ENCODE measurements around the gene TECPR1. TPM values are rescaled to one million over a fixed set of nuclear protein-coding genes. Genes with fewer than 3 reads are reported as not detected.

TECPR1 gene
- total RNA-seq, 2 experiments from 2014 or later: 45.6 to 60.7 TPM

DNA sequence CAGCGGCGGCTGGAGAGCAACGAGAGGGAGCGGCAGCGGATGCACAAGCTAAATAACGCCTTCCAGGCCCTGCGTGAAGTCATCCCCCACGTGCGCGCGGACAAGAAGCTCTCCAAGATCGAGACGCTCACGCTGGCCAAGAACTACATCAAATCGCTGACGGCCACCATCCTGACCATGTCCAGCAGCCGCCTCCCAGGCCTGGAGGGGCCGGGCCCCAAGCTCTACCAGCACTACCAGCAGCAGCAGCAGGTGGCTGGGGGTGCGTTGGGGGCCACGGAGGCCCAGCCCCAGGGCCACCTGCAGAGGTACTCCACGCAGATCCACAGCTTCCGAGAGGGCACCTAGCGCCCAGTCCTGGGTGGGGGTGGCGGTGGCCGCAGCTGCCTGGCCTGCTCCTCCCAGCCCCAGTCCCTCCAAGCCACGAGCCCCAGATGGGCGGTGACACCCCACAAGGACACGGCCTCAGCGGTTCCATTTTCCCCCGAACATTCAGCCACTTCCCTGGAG lies 39.4 kb downstream of the TECPR1 start:
- CTCF ChIA-PET: interaction anchor here (0.7 kb wide), 1 partner anchor 15 kb away, joined by 3 read pairs; no protein-coding TSS in a partner anchor

DNA sequence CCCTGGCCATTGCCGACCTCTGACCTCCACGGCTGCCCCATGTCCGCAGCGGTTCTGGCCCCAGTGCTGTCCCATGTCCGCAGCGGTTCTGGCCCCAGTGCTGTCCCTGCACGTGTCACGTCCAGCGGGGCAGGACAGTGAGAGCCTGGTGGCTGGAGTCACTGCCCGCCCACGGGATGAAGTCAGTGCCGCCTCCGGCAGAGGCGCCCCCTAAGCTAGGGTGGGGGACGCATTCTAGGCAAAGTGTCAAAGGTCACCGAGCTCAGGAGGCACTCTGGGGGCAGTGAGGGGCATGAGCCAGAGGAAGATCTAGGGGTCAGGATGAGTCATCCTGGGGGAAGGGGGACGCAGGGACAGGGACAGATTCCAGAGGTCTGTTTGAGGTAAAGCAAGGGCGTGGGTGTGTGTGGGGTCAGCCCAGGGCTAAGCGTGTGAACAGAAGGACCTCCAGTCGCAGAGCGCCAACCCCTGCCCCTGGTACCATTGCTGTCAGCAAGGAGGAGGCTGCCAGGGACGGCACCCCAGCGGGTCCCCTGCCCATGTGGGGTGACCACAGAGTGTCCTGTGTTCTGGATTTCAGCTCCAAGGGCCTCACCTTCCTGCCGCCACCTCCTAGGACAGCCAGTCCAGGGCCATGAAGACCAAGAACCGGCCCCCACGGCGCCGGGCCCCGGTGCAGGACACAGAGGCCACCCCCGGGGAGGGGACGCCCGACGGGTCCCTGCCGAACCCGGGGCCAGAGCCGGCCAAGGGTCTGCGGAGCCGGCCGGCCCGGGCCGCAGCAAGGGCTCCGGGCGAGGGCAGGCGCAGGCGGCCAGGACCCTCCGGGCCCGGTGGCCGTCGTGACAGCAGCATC lies 40.1 kb downstream of the TECPR1 start:
- Mint-ChIP-seq H3K9me3 (ENCODE audit: low read depth) (no peaks in the 10 kb centered on the region), H3K4me1 (no peaks in the 10 kb centered on the region), H3K4me3 (peak overlapping the region; percentile 30), H3K27ac (no peak overlapping the region), H3K36me3 (no peaks in the 10 kb centered on the region), H3K27me3 (no peaks in the 10 kb centered on the region)
- no peak for ATAC-seq
- DNase-seq: no peak
- CTCF ChIA-PET: interaction anchor here (0.6 to 0.7 kb wide), 2 partner anchors 16 to 39 kb away, joined by 3 read pairs; no protein-coding TSS in a partner anchor

More for the DNA sequence above, 39.4 kb downstream of the TECPR1 start:
- DNase-seq: no peak
- no peaks in the 10 kb centered on the region for H3K9me3 Mint-ChIP-seq (ENCODE audit: low read depth)
- H3K4me3 Mint-ChIP-seq: no peak overlapping the region
- H3K4me1 Mint-ChIP-seq: no peaks in the 10 kb centered on the region
- H3K36me3 Mint-ChIP-seq: no peaks in the 10 kb centered on the region
- ATAC-seq: no peak
- no peak overlapping the region for H3K27ac Mint-ChIP-seq
- H3K27me3 Mint-ChIP-seq: no peaks in the 10 kb centered on the region

DNA sequence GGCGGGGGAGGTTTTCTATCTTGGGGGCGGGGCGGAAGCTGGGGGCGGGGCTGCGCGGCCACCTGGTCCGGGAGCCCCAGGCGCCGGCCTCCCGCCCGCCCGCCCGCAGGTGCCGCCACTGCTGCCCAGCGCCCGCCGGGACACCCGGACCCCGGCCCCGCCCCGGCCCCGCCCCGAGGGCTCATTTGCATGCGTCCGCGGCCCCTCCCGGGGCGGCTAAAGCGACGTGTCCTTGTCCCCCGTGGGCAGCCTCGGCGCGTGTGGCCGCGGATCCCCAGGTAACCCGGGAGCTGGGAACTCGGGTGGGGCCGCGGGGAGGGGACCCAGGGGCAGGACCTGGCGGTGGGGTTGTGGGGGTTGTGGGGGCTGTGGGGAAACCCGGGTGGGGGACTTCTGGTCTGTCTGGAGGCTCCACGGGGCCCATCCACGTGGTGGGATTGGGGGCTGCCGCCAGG lies 40.8 kb downstream of the TECPR1 start, which contains the start of gene BHLHA15:
TSS of gene BHLHA15 (plus strand) at position 219 of the 455 bp plus-strand sequence. CDS start 871 bp downstream, outside the sequence.
- Mint-ChIP-seq H3K9me3 (ENCODE audit: low read depth) (no peaks in the 10 kb centered on the region), H3K36me3 (no peaks in the 10 kb centered on the region), H3K27me3 (no peaks in the 10 kb centered on the region), H3K4me3 (peak within 1 kb of the TSS; percentile 30), H3K4me1 (no peaks in the 10 kb centered on the region), H3K27ac (no peak within 1 kb of the TSS)
- DNase-seq (no peak), ATAC-seq (peak; percentile 64)
- CTCF ChIA-PET: no interaction called here

DNA sequence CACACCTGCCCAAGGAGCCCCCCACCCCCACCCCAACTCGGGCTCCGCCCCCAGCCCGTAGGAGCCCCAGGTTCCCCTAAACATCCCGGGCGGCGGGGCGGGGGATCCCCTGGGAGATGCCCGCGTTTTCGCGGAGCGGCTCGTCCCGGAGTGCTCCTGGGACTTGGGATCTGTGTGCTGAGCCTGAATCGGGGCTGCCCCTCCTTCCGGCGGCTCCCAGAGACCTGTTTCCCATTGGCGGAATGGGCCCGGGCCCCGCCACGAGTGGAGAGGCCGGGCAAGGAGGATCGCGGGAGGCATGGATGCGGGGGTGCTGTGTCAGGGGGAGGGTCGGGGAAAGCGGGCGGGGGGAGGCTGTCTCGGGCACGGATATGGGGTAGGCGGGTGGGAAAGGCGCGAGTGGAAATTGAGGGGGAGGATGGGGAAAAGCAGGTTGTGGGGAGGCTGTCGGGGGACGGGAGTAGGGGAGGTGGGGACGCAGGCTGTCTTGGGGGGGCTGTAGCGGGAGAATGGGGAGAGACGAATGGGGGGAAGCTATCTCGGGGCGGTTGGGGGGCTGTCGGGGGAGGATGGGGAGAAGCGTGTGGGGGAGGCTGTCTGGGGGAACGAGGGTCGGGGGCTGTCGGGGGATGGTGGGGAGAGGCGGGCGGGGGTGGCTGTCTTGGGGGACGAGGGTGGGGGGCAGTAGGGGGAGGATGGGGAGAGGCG lies 41.4 kb downstream of the TECPR1 start:
- CTCF ChIA-PET: no interaction called here
- no peaks in the 10 kb centered on the region for H3K27me3 Mint-ChIP-seq
- H3K9me3 Mint-ChIP-seq (ENCODE audit: low read depth): no peaks in the 10 kb centered on the region
- no peak overlapping the region for H3K4me3 Mint-ChIP-seq
- H3K36me3 Mint-ChIP-seq: peaks cover 4% of the 10 kb centered on the region
- no peak for DNase-seq
- H3K27ac Mint-ChIP-seq: no peak overlapping the region
- H3K4me1 Mint-ChIP-seq: no peaks in the 10 kb centered on the region
- ATAC-seq: no peak

DNA sequence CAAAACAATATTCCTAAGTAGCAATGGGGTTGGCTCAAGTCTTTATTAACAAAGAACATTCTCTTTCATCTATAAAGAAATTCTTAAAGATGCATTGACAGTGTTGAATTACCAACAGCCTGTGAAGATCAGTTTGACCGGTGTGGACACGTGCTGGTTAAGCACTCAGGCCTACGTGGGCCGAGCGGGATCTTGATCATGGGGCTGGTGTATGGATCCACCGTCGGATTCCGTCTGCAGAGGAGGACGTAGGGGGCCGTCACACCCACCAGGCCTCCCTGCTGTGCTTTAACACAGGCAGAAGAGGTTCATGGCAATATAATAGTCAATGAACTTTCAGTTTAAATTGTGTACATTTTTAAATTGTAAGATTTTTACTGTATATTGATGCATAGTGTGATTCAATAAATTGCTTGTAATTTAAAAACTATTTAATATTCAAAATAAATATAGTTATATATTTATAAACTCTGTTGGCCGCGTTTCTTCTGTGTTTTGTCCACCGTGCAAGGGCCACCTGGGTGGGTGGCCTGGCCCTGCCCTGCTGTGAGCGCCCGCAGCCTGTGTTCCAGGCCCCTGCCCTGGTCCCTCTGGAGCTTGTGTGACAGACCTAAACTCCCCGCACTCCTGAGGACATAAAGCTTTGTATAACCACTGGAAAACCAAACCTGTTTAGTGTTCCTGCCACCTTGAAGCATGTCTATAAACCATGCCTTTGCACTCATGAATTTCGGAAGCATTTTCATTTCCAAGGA lies 42.7 kb downstream of the TECPR1 start:
- Mint-ChIP-seq H3K27me3 (no peaks in the 10 kb centered on the region), H3K36me3 (peaks cover 7% of the 10 kb centered on the region), H3K9me3 (ENCODE audit: low read depth) (no peaks in the 10 kb centered on the region), H3K27ac (no peak overlapping the region), H3K4me1 (peaks cover 2% of the 10 kb centered on the region), H3K4me3 (no peak overlapping the region)
- CTCF ChIA-PET: no interaction called here
- ATAC-seq: no peak
- DNase-seq: no peak

DNA sequence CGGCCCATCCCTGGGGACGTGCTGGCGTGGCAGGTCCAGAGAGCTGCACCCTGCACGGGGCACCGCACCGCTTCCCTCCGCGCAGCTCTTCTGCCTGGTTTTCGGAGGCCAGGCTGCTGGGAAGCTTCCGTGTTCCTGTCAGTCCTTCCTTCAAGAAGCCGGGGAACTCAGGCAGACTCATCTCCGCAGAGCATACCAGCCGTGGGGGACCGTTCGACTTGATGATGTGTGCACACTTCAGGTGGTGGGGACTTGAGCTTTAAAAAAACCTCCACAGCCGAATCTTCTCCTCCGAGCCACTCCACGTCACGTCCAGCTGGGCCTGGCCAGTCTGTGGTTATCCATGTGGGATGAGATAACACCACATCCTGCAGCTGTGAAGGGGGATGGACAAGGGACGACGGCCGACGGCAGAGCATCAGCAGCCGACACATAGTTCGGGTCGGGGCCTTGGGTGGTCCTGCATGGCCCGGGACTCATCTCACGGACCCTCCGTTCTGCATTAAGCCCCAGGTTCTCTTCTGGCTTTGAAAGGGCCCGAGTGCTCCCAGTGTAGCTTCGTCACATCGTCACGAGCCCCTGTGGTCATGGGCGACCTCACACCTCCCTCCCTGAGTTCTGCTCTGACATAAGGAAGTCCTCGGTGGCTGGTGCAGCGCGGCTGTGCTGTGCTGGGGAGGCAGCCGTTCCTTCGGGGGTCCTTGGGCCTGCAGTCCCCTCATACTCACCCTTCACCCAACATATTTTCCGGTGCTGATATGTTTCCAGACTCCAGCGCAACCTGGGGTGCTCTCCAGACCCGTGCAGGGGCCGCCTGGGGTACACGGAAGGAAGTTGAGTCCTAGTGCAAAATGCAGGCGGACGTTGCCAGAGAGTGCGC lies 45.3 kb downstream of the TECPR1 start:
- Mint-ChIP-seq H3K4me3 (no peak overlapping the region), H3K4me1 (peaks cover 28% of the 10 kb centered on the region), H3K9me3 (ENCODE audit: low read depth) (no peaks in the 10 kb centered on the region), H3K27ac (no peak overlapping the region), H3K36me3 (peaks cover 12% of the 10 kb centered on the region), H3K27me3 (no peaks in the 10 kb centered on the region)
- no peak for ATAC-seq
- CTCF ChIA-PET: interaction anchor here (1.2 kb wide), 1 partner anchor 38 kb away, joined by 3 read pairs; no protein-coding TSS in a partner anchor
- peak; percentile 37 for DNase-seq

DNA sequence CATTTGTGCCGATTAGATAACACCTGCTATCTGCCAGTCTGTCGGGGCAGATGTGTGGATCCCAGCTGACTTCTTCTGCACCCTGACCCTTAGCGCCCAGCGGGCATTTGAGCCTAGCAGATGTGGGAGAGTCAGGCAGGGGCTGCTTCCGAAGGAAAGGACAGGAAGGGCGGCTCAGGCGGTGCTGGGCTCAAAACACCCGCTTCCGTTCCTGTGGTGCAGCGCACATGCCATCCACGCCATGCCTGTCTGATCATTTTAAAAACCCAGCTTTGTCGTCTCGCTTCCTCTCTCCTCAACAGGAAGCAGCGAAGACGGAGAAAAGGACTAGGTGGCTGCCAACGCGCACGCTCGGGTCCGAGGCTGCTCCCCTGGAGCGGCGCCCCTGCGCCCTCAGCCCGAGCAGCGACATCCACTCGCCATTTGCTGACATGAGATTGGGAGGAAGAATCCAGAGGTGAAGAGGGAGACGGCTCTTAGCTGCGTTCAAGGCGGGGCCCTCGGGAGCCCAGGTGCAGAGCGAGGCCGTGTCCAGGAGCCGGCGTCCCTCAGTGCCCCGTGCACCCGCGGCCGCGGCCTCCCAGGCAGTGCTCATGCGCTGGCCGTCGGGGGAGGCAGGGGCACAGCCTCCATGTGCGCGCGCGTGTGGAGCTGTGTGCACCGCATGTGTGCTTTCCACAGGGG lies 46.7 kb downstream of the TECPR1 start:
- Mint-ChIP-seq H3K36me3 (peaks cover 15% of the 10 kb centered on the region), H3K27ac (peak overlapping the region; percentile 32), H3K4me1 (peaks cover 42% of the 10 kb centered on the region), H3K27me3 (no peaks in the 10 kb centered on the region), H3K9me3 (ENCODE audit: low read depth) (no peaks in the 10 kb centered on the region), H3K4me3 (no peak overlapping the region)
- ATAC-seq (no peak), DNase-seq (no peak)
- CTCF ChIA-PET: interaction anchor here (1.2 kb wide), 1 partner anchor 36 kb away, joined by 3 read pairs; no protein-coding TSS in a partner anchor

DNA sequence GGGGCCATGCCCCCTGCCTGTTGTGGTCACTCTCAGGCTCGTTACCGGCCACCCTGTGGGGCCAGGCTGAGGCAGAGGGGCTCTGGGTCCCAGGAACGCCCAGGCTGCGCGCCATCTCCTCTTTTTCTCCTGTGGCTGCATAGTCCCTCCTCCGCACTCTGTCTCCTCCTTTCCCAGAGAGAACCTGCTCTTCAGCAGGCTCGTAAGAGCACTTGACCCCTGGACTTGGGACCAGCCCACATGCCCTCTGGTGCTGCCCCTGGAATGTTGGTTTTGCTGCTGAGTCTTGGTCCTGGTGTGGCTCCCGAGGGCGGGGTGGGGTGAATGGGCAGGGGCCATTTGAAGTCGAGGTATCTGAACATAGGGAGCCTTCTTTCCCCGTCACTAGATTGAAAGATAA lies 47.4 kb downstream of the TECPR1 start:
- H3K4me3 Mint-ChIP-seq: no peak overlapping the region
- peaks cover 46% of the 10 kb centered on the region for H3K4me1 Mint-ChIP-seq
- CTCF ChIA-PET: no interaction called here
- DNase-seq: no peak
- no peaks in the 10 kb centered on the region for H3K27me3 Mint-ChIP-seq
- H3K9me3 Mint-ChIP-seq (ENCODE audit: low read depth): no peaks in the 10 kb centered on the region
- ATAC-seq: no peak
- no peak overlapping the region for H3K27ac Mint-ChIP-seq
- peaks cover 20% of the 10 kb centered on the region for H3K36me3 Mint-ChIP-seq

DNA sequence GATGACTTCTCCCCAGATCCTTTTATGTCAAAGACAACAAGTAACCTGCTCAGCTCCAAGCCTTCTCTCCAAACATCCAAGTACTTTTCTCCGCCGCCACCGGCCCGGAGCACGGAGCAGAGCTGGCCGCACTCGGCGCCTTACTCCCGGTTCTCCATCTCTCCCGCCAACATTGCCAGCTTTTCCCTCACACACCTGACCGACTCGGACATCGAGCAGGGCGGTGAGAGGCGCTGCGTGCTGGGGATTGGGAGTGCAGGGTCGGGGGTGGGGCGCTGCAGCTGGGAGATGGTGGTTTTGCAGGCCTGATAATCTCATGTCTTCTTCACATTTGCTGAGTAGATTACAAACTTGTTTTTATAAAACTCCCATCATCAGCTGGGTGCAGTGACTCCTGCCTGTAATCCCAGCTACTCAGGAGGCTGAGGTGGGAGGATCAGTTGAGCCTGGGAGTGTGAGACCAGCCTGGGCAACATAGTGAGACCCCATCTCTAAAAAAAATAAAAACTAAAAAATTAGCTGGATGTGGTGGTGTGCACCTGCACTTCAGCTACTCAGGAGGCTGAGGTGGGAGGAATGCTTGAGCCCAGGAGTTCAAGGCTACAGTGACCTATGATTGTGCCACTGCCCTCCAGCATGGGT lies 47.9 kb downstream of the TECPR1 start:
- peaks cover 2% of the 10 kb centered on the region for H3K9me3 Mint-ChIP-seq (ENCODE audit: low read depth)
- H3K27ac Mint-ChIP-seq: no peak overlapping the region
- H3K4me1 Mint-ChIP-seq: peaks cover 46% of the 10 kb centered on the region
- H3K4me3 Mint-ChIP-seq: no peak overlapping the region
- ATAC-seq (no peak), DNase-seq (no peak)
- peaks cover 24% of the 10 kb centered on the region for H3K36me3 Mint-ChIP-seq
- H3K27me3 Mint-ChIP-seq: no peaks in the 10 kb centered on the region
- CTCF ChIA-PET: interaction anchor here (2.1 kb wide), 1 partner anchor 47 kb away, joined by 7 read pairs; no protein-coding TSS in a partner anchor

DNA sequence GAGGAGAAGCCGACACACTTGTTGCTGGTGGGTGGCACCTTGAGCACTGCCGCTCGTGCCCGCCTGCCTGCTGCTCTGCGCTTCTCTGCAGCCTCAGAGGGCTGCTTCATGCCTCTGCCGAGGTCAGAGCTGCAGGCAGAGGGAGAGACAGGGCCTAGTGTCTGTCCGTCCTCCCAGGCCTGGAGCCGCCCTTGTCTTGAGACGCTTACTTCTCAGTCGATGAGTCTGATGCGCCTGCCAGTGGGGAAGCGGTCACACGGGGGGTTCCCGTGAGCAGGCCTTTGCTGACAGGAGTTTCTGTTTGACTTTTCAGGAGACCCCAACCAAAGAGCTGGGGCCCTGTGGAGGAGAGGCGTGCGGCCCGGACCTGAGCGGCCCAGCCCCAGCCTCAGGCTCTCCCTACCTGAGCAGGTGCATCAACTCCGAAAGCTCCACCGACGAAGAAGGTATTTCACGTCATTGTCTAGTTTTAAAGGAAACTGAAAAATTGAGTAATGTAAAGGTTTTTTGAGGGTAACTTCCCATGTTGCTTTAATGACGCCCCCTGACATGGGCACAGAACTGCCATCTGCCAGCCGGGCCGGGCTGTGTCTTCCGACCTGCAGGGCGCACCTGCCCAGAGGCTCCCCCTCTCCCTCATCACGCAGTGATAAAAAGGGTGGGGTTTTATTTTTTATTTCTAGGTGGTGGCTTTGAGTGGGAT lies 48.6 kb downstream of the TECPR1 start:
- DNase-seq (peak; percentile 58), ATAC-seq (no peak)
- Mint-ChIP-seq H3K9me3 (ENCODE audit: low read depth) (peaks cover 4% of the 10 kb centered on the region), H3K36me3 (peaks cover 26% of the 10 kb centered on the region), H3K27ac (peak overlapping the region; percentile 84), H3K27me3 (no peaks in the 10 kb centered on the region), H3K4me3 (no peak overlapping the region), H3K4me1 (peaks cover 48% of the 10 kb centered on the region)
- CTCF ChIA-PET: interaction anchor here (1.2 to 2.1 kb wide), 4 partner anchors 11 to 97 kb away, joined by 3 to 8 read pairs (median 5); partner anchors contain the start of gene LMTK2
